Kidney tubule cell (primary cell): ENCODE measurements around the gene SLC10A6.

Source experiments
- DNase-seq: peaks from one replicate; pipeline ENCODE4 v3.0.0-alpha.2; 2018; ENCODE audit warnings: low spot score

Gene SLC10A6

DNA sequence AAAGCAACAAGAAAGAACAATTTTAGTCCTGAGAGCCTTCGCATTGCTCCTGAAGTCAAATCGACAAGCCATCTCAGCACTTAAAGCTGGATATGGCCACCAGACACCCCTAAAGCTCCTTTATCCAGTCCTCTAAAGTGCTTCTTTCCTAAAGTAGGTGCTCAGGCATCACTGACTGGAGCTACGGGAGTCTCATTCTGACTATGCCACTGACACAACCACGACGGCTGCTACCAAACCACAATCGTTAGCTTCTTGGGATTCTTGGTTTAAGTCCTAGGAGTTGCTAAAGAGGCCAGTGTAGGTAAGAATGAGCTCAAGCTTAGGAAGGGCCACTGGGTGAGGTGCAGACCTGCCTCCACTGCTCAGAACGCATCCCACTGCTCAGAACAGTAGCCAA is 1.0 kb downstream of the SLC10A6 start:
- no peak for DNase-seq

DNA sequence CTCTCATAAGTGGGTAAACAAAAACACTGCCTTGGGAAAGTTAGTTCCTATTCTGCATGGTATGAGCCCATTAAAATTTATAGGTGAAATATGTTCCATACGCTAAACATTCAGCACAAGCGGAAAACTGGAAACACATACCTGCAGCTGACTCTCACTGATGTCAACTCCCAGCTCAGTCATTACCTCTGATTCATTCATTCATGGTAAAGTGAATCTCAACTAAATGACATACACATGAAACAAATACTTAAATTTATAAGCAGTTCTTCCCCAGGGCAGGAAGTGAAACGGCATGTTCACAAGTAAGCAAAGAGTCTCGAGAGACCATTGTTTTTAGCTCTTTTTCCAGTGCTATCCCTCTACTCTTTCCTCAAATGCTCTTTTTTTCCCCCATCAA is 1.6 kb downstream of the SLC10A6 start:
- DNase-seq = no peak

DNA sequence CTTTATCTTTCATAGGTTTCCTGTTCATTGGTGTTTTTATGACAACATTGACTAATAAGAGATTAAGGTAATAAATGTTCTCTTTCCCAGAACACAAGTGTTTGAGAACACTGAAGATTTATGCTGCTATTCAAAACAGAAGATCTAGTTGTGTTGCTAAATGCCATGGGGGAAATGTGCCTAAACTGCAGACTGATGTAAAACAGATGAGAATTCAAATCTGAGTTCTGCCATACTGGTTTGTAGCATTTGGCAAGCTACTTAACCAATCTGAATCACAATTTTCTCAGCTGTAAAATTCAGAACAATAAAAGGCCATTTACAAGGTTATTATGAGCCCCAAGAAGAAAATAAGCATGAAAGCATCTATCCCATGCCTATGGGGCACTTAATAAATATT is 2.3 kb downstream of the SLC10A6 start:
- DNase-seq = no peak

DNA sequence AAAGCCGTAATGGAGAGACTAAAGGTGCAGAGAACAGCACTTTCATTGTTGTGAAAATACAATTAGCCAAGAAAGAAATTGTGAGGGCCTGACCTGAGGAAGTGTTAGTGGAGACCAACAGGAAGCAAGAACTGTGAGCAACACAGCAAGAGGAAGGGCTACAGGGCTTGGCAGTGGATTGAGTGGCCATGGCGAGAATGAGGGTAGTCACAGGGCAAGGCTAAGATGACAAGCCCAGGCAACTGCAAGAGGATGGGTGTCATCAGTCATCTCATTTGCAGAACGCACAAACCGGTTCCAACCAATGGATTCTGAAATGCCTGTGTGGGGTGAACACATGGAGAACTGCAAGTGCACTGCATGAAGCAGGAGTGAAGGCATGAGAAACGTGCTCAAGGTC is 3.6 kb downstream of the SLC10A6 start:
- DNase-seq = no peak

DNA sequence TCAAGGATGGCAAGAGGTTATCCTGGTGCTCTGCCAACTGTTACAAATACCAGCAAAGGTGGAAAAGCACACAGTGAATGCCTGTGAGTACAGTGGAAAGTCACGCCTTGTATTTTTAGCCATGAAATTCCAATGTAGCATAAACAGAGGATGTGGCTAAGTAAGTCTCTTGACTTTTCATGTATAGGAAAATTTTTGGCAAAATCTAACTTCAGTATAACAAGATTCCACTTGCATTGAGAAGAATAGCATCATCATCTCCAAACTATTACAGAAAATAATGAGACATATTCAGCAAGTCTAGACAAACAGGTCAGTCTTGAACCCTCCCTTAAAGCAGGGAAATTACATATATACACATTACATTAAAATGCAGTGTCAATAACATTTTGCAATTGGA is 7.9 kb downstream of the SLC10A6 start:
- no peak for DNase-seq

DNA sequence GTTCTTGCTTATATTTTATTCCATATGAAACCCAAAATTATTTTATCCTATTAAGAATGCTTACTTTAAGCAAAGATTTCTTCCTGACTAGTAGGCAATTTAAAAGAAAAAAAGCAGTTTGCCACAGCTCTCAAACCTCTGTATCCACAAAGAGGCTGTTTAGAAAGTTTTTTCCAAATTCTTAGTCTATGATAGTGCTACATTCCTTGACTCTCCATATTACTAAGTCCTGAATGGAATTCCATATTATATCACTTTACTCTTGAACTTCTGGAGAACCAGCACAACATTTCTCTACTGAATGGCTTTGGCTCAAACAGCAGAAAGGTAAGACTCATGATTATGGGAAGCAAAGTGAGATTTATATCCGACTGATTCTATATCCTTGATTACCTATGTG is 8.3 kb downstream of the SLC10A6 start:
- DNase-seq = no peak

DNA sequence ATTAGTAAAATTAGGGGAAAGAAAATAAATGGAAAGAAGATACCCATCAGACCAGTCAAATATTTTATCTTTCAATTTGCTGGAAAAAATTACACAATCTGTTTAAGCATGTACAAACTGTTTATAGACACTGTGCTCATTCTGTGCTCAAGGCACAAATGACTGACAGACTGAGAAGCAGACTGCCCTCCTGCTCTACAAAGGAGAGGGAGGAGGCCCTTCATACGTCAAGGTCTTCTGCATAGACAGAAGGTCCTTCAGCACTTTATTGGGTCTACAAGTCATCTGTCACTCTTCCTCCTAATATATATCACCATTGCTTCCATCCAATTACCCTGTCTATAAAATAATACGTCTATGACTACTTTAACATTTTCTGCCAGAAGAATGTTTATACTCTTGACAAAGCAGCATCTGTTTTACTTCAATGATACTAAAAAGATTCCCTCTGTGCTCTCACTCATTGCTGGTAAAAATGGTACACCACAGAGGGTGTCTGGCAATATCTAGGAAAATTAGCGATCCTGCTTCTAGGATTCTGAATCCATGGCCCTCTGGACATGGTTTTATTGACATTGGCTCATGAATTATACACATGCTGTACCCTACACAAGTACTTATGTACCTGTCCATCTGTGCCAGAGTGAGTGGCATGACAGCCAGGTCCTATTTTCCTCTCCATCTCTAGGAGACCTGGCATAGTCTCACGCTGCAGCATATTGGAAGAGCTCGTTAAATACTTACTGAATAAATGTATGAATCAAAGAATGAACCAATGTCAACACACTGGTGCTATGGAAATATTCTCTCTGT is 11.3 kb downstream of the SLC10A6 start:
- DNase-seq = no peak

DNA sequence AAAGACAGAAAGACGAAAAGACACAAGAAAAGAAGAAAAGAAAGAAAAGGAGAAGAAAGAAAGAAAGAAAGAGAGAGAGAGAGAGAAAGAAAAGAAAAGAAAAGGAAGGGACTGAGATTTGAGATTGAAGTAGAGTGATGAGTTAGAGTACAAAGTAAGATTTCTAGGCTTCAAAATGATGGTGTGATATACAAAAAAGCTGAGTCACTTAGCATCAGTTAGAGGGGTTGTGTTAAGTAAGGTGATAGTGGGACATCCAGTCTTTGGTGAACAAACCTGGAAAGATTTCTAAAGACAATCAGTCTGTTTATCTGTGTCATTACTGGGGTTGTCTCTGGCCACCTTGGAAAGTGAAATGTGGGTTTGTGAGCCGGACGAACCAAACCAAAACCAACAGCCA is 13.5 kb downstream of the SLC10A6 start:
- no peak for DNase-seq

DNA sequence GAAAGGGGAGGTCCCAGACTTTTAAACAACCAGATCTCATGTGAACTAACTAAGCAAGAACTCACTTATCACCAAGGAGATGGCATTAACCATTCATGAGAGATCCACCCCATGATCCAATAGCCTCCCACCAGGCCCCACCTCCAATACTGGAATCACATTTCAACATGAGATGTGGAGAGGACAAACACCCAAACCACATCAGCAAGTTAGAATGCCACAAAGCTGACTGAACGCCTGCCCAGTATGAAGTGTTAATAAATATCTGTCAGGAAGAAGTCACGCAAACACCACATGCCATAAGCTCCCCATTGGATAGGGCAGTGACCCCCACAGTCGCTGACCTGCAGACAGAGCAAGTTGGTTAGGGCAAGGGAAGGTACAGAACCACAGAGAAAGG is 14.3 kb downstream of the SLC10A6 start:
- DNase-seq = no peak

DNA sequence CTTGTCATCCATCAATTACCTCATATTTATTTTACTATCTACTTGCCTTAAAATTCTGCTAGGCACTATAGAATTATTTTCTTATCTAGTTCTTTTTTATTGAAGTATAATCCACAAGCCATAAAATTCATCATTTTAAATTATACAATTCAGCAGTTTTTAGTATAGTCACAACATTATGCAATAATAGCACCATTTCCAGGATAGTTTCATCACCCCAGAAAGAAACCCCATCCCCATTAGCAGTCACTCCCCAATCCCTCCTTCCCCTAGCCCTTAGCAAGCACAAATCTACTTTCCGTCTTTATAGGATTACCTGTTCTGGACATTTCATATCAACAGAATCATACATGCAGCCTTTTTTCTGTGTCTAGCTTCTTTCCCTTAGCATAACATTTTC is 15.6 kb downstream of the SLC10A6 start:
- no peak for DNase-seq

DNA sequence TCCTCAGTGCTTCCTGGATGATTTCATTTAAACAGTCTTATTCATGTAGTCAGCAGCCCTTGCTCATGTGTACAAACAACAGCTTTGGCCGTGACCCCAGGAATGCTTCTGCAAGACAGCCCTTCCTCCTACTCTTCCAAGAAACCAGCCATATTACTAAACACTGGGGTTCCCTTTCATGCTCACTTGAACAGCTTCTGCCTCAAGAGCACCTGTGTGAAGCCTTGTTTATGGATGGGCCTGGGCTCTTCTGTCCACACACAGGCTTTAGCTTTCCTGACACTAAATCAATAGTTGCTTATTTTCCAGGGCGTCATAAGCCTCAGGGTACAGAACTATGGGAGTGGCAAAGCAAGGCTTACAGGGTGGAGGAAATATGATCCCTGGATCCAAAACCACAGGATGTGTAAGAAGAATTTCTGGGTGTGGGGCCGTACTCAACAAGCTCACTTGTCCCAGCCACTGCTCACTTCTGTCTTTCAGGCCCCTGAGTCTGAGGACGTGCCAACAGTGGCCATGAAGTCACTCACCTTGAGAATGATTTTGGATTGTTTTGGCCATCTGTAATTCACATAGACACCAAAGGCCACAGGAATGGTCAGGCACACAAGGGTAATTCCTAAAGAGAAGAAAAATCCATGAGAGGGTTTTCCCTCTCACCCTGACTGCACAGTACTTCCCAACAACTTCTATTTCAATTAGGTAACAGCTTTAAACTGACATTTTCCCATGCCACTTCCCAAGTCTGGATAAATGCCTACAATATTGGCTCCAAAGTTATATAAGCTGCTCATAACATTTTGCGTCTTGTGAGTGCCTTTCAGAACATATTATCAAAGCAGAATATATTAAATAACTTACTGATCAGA is 17.7 kb downstream of the SLC10A6 start:
- peak; percentile 87 for DNase-seq

DNA sequence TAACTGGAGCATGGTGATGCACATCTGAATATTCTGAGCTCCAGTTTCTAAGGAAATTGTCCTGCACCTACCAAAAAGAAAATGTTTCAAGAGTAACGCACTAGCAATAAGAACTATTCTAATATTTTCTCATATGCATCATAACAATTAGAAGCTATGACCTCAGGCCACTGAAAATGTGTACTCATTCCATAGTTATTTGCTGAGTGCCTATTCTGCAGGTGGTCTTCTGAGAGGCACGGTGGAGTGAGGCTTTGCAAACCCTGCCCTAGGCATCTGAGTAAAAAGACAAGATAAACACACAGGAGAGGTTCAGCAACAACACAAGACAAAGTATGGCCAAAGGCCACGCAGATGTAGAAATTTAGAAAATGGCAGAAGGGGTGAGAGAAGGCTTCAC is 23.7 kb downstream of the SLC10A6 start:
- DNase-seq = no peak

DNA sequence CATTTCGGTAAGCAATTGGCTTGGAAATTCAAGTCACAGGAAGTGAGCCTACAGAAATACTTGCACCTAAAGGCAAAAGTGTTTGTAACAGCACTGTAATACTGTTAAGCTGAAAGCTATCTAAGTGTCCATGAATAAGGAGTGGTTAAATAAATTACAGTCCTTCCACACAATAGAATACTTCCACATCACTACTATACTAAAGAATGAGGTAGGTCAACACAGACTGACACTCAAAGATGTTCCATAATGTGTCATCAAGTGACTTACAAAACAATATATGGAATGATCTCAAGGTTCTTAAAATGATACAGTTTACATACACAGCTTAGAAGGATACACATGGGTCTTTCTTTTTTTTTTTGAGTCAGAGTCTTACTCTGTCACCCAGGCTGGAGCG is 27.0 kb downstream of the SLC10A6 start:
- DNase-seq = no peak

DNA sequence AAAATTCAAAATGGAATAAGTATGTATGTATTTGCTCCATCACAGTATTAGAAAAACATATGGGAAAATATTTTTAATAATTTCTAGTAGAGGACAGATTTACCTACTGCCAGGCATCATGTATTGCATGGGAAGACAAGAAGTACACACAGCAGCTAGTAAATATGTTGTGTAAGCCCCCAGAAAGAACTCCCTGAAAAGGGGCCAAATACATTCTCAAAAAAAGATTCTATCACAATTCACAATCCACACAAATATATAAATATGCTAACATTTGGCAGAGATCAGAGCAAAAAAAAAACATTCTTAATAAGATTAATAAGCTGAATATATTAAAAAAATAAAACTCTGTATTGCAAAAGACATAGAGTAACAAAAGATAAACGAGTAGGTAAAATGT is 28.0 kb downstream of the SLC10A6 start:
- no peak for DNase-seq

DNA sequence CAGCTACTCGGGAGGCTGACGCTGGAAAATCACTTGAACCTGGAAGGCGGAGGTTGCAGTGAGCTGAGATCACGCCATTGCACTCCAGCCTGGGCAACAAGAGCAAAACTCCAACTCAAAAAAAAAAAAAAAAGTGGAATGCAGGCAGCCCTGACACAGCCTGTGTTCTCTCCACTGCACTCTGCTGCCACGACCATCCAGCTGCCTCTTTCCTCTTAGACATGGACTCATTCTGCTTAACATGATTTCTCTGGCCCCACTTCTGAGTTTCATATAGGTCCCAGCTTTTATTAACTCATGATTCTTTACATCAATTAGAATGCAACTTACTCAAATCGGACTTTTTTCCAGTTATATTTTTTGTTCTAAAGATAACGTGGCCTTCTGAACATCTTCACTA is 29.6 kb downstream of the SLC10A6 start:
- DNase-seq = no peak

DNA sequence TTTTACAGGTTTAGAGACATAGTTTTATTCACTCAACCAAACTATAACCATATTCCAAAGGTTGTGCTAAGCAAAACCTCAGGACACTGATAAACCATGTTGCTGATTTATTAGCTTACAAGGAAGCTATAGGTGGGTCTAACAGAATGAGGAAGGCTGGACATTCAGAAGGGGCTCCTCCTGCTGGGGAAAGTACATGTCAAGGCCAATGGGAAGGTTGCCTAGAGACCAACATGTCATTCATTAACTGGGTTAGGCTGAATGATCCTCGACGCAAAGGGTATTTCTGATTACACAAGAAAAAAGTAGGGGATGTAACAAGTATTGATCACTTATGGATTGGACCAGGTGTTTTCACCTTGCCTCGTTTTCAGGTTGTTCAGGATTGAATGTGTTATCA is 30.3 kb downstream of the SLC10A6 start:
- peak; percentile 43 for DNase-seq

DNA sequence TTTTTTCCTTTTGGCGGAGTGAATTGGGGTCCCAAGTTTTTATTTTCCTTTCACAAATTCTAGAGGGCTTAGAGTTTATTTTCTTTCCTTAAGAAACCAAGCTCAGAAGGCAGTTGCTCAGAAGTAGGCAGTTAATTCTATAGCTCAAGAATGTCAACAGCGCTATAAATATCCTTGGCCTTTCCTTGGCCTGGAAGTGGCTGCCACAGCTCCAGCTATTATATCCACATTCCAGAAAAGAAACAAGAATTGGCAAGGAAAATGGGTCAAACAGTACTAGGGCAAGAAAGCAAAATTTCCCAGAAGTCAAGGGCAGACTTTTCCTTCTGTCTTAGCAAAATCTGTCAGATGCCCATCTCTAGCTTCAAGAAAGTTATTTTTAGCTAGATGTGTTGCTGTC is 31.0 kb downstream of the SLC10A6 start:
- no peak for DNase-seq

DNA sequence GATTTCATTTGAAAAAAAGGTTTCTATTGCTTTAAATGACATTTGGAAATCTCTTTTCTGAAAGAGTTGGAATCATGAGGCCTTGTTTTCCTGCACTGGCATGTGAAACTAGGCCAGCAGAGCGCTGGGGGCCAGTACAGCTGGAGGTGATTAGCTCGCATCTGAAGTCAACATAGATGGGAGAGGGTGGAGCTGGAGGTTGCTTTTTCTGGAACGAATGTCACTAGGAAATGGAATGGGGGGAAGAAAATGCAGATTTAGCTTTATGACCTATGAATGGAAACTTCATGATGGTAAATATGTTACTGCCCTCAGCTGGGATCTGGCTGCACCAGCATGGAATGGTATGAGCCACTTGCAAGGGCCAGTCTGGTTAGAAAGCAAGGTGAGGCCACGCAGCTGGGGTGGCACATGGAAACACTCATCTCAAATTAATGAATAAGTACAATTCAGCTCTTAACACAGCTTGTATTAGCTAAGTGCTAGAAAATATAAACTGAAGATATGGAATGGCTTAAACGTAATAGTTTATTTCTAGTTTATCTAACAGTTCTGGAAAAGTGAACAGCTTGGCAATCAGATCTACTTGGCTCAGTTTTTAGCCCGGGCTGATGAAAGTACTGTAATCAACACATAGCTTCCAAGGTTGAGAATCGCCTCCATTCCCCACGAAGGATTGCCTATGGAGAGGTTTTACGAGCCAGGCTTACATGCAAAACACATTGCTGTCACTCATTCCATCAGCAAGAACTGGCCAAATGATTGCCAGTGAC is 32.5 kb downstream of the SLC10A6 start:
- DNase-seq = no peak

DNA sequence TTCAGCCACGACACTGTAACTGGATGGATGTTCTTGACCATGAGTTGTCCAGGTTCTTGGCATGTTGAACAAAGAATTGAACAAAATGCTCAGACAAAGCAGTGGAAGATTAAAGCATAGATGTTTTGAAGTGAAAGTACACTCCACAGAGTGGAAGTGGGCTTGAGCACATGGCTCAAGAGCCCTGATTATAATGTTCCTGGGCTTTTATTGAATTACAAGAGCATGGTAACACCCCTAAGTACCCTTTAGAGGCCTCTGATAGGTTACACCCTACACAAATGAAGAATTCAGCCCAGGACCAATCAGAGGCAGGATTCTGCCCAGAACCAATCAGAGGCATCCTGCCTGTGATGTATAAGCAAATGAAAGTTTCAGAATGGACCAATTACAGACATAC is 33.5 kb downstream of the SLC10A6 start:
- no peak for DNase-seq

DNA sequence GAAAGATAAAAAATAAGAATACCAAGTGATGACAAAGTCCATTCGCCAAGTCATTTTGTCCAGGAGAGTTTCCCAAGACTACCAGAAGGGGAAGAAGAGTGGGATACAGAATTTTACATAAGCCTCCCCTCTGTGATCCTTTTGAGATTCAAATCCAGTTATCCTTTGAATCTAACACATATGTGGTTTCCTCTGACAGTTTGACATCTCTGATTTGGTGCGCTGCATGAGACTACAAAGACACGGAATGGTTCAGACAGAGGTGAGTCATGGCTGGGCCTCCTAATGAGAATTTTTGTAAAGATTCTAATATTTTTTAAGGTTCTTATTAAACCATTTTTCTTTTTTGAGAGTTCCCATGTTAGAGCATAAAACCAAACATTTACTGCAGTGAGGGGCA is 38.3 kb downstream of the SLC10A6 start:
- no peak for DNase-seq

DNA sequence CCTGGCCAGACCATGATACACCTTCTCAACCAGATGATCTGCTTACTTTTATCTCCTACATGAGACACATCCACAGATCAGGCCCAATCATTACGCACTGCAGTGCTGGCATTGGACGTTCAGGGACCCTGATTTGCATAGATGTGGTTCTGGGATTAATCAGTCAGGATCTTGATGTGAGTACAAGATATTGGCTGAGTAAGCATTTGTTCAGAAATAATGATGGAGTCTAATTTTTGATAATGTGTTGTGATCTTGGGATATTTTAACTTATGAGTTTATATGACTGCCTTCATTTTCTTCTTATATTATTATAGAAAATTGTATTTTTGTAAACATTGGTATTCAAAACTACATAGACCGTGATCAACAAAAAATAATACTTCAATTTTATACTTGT is 39.4 kb downstream of the SLC10A6 start:
- no peak for DNase-seq

DNA sequence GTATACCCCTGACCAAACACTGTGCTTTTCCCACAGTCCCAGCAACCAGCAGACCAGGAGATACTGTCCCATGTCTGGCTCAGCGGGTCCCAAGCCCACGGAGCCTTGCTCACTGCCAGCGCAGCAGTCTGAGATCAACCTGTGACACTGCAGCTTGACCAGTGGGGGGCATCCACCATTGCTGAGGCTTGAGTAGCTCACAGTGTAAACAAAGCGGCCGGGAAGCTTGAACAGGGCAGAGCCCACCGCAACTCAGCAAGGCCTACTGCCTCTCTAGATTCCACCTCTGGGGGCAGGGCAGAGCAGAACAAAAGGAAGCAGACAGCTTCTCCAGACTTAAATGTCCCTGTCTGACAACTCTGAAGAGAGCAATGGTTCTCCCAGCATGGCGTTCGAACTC is 58.1 kb downstream of the SLC10A6 start:
- no peak for DNase-seq

DNA sequence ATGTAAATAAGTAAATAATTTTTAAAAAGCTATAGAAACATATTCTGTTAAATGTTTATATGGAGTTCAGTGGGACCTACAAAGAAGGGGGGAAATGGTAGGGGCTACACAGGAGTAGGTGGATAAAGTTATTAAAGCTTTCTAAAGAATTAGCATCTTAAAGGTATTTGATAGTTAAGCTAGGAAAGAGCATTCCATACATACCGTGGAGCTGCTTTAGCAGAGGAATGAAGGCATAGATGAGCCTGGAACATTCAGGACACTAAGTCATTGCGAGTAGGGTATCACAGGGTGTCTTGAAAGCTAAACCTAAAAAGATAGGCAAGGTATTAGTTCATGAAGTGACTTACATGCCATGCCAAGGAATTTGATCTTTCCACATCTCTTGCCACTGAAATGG is 60.4 kb downstream of the SLC10A6 start:
- DNase-seq = no peak
